Suprapubic skin (tissue), 4 donors: ENCODE results near the gene KRT77.

ENCODE experiments used
- POLR2A ChIP-seq, 2 donors: fragments of 450-650 bp; IDR thresholded peaks; one replicate each; pipeline ENCODE4 v1.6.1; 2017; ENCODE audit warnings: antibody characterized with exemption in 2 of 2, mild to moderate bottlenecking in 2 of 2, moderate library complexity in 2 of 2
- POLR2AphosphoS5 ChIP-seq, 3 donors: sonication (generic); formaldehyde crosslinking; IDR thresholded peaks; one replicate each; pipeline ENCODE4 v1.6.1; 2017; ENCODE audit warnings: antibody characterized with exemption in 3 of 3
- TF ChIP-seq, protein P1 (sequence below), 2 donors: fragments of 200-600 bp in 1 of 2; fragments of 450-650 bp in 1 of 2; sonication (generic) in 1 of 2; IDR thresholded peaks; one replicate each; pipeline ENCODE4 v1.5.1; 2016 to 2019; ENCODE audit warnings: antibody characterized with exemption in 2 of 2, mild to moderate bottlenecking in 1 of 2, moderate library complexity in 1 of 2

DNA sequence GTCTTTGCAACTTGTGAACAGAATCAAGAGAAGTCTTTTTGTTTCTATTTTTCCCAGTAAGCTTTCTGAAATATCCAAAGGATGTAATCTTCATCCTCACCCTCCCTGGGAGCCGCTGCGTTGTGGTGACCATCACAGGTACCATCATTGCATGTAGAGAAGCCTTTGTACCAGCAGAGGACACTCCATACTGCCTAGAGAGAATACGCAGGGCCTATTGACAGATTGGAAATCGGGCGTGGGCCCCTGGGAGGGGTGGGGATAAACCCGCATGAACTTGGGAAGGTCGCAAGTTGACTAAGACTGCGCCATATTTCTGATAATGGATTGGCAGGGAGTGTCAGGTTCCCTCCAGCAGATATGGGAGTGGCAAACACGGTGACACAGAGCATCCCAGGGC lies 35.8 kb downstream of the KRT77 start:
- no peak for TF ChIP-seq POLR2A (IDR thresholded peaks at IDR 0.05)
- TF ChIP-seq, protein P1, sequence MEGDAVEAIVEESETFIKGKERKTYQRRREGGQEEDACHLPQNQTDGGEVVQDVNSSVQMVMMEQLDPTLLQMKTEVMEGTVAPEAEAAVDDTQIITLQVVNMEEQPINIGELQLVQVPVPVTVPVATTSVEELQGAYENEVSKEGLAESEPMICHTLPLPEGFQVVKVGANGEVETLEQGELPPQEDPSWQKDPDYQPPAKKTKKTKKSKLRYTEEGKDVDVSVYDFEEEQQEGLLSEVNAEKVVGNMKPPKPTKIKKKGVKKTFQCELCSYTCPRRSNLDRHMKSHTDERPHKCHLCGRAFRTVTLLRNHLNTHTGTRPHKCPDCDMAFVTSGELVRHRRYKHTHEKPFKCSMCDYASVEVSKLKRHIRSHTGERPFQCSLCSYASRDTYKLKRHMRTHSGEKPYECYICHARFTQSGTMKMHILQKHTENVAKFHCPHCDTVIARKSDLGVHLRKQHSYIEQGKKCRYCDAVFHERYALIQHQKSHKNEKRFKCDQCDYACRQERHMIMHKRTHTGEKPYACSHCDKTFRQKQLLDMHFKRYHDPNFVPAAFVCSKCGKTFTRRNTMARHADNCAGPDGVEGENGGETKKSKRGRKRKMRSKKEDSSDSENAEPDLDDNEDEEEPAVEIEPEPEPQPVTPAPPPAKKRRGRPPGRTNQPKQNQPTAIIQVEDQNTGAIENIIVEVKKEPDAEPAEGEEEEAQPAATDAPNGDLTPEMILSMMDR (IDR thresholded peaks at IDR 0.05), result no peak
- TF ChIP-seq POLR2AphosphoS5 (IDR thresholded peaks at IDR 0.05), result no peak
